GM12873 (cell line): Measurements from ENCODE around the gene MICAL1.
A peak's percentile ranks its signal among the peaks of the same experiment; 100 is the strongest.

ENCODE experiments used
- CTCF ChIP-seq: IDR thresholded peaks from 2 replicates; pipeline ENCODE4 v1.5.1; 2012; ENCODE audit warnings: low read depth, mild to moderate bottlenecking, moderate library complexity, low read length, control low read depth; ENCODE audit not compliant: insufficient read depth; ENCODE audit errors: missing control alignments

The MICAL1 gene

GRCh38 chr6:109417646-109418045 lies 37.9 kb downstream of the MICAL1 start:
- TF ChIP-seq CTCF: no peak

- TF ChIP-seq CTCF: no peak
Observed at GRCh38 chr6:109411034-109411433, 44.5 kb downstream of the MICAL1 start.

GRCh38 chr6:109406196-109406595 lies 49.4 kb downstream of the MICAL1 start:
- TF ChIP-seq CTCF: no peak

- TF ChIP-seq CTCF: peak; percentile 33
Observed at GRCh38 chr6:109397020-109397419, 58.6 kb downstream of the MICAL1 start.

- TF ChIP-seq CTCF: no peak
Observed at GRCh38 chr6:109396046-109396718, 59.4 kb downstream of the MICAL1 start.
